ENCODE measurements around the gene ZNF775. TPM values are rescaled to one million over a fixed set of nuclear protein-coding genes. Genes with fewer than 3 reads are reported as not detected.

ZNF775 gene
- polyA plus RNA-seq, 4 donors = 4.6 to 11.7 (median 8.7) TPM

DNA sequence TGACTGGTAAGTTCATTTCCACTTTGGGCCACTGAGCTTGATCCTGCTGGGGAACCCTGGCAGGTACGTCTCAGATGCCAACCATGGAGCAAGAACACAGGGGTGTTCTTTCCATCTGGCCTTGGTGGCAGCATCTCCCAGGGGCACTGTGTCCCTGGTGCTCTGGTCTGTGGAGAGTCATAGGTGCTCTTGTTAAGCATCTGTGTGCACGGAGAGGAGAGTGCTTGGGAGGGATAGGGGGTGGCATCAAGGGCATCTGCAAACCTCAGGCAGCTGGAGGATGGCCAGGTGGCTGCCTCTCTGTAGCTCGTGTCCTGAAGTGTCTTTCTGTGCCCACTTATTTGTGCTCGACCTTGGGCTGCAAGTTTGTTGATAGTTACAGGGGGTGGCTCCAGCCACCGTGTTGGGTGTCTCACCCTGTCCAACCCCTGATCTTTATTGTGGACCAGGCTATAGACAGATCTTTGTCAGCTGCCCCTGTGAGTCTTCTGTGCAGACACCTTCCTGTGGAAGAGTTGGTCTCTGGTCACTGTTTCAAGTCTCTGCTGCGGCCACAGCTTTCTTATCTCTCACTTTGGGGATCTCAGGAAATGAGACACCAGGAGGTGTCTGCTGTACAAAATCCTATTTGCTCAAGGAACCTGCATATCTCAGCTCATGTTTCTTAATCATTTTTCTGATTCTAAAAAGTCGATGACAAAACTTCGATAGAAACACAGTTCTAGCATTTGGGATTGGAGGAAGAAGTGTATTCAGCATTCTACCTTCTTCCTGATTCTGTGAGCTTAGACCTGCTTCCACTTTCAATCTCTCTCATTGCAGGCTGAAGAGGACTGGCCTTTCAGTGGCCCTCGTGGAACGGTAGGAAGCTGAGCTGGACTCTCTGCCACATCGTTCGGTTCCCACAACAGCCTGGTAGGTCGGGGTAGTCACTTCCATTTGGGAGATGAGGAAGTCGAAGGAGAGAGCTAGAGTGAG, 54.1 kb downstream of the ZNF775 start:
- DNase-seq (ENCODE audit: low read depth in 4 of 4, low spot score in 2 of 4) = no peak

DNA sequence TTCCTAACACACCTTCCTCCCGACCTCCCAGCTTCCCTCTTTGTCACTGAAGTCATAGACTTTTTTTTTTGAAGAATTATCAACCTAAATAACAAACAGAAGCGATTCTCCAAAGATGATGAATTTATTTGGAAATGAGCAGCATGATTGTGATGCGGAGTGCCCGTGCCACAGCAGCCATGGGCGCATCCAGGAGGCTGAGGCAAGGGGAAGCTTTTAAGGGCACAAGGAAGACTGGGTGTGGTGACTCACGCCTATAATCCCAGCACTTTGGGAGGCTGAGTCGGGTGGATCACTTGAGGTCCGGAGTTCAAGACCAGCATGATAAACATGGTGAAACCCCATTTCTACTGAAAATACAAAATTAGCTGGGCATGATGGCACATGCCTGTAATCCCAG, 55.1 kb downstream of the ZNF775 start:
- DNase-seq (ENCODE audit: low read depth in 4 of 4, low spot score in 2 of 4) = no peak

DNA sequence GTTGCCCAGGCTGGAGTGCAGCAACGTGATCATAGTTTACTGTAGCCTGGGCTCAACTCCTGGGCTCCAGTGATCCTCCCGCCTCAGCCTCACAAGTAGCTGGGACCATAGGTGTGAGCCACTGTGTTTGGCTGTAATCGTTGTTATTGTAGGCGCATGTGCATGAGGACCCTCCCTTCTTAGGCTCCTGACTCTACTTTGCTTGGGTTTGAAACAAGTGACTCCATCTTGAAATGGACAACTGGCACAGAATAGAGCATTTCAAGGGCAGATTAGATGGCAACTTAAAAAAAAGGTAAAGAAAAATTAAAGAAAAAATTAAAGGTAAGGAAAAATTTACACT, 55.9 kb downstream of the ZNF775 start:
- no peak for DNase-seq (ENCODE audit: low read depth in 4 of 4, low spot score in 2 of 4)

DNA sequence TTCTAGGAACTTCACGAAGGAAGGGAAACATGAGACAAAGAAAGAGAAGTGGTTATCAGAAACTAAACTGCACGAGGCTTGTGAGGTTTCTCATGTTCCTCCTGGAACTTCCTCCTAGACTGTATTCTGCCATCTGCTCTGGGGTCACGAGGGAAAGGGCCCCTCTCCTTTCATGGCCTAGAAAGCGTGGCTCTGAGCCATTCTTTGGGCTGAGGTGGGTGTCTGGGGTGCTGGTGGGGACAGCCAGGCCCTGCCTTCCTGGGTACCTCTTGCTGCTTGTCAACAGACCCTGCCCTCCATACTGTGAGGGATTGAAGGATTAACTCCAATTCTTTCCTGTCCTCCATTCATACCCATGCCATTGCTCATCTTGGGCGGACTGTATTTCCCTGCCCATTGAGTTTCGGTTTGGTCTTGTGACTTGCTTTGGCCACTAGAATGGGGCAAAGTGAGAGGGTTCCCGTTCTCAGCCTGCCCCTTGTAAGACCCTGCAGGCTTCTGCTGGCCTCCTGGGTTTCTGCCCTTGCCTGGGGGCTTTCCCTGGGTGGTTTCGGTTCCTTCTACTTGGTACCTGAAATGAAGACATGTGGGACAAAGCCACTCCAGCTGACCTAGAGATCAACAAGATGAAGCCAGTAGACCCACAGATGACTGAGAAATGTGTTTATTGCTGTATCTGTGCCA, 56.4 kb downstream of the ZNF775 start:
- DNase-seq (ENCODE audit: low read depth in 4 of 4, low spot score in 2 of 4) = no peak

DNA sequence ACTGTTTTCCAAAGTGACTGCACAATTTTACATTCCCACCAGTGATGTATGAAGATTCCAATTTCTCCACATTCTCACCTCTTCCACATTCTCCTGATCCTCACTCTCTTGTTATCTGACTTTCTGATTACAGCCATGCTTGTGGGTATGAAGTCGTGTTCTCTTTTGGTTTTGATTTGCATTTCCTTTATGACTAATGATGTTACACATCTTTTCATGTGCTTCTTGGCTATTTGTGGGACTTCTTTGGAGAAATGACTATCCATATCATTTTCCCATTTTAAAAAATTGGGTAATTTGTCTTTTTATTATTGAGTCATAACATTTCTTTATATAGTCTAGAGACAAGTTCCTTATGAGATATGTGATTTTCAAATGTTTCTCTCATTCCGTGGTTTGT, 60.8 kb downstream of the ZNF775 start:
- no peak for DNase-seq (ENCODE audit: low read depth in 4 of 4, low spot score in 2 of 4)

DNA sequence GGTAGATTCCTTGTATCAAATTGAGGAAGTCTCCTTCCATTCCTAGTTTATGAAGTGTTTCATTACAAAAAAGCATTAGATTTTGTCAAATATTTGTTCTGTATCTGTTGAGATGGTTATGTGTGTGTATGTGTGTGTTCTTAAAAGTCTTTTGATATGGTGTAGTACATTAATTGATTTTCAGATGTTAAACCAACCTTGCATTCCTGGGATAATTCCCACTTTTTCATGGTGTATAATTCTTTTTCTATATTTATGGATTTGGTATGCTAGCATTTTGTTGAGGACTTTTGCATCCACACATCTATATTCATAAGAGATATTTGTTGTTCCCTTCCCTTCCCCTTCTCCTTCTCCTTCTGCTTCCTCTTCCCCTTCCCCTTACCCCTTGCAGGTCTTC, 62.4 kb downstream of the ZNF775 start:
- DNase-seq (ENCODE audit: low read depth in 4 of 4, low spot score in 2 of 4) = no peak

DNA sequence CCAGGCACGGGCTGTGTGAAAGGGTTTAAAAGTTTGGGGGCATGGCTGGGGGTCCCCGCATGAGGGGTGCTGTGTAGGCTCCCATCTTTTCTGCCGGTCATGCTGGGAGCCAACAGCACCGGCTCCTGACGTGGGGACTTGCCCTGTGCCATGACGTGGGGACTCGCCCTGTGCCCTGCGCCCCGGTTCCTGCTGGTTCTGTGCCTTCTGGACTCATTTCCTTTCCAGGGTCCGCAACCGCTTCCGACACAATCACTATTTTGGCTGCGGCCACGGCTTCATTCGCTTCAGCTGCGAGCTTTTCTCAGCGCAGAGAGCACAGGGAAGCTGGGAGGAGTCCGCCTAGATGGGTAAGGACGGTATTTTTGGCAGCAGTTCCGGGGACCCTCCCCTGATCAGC, 63.7 kb downstream of the ZNF775 start:
- no peak for DNase-seq (ENCODE audit: low read depth in 4 of 4, low spot score in 2 of 4)

DNA sequence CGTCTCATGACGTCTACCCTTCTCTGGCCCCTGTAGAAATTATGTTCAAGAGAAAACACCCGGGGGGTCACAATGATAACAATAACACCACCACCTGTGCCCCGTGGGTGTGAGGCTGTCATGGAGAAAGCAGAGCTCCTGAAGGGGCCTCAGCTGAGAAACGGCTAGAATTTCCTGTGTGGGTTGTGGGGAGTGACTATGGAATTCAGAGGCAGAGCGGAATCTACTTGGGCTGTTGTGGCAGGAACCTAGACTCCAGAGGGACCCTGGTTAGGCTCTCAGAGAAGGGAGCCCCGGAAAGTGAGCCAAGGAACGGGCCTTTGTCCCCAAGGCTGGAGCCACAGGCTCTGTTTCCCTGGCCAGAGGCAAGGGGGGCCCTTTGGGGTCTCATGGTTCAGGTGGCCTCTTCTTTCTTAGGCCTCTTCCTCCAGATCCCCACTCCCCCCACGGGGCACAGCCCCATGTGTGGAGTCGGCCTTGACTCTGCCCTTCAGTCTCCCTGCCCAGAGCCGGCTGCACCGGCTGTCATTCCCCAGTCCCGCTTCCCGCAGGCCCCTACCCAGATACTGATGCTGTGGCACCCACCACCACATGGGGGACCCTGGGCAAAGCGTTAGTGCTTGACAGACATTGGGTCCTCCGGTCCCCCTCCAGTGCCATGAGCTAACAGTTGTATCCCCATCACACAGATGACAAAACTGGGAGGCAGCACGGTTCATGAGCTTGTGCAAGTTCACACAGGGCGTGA, 64.8 kb downstream of the ZNF775 start:
- no peak for DNase-seq (ENCODE audit: low read depth in 4 of 4, low spot score in 2 of 4)

DNA sequence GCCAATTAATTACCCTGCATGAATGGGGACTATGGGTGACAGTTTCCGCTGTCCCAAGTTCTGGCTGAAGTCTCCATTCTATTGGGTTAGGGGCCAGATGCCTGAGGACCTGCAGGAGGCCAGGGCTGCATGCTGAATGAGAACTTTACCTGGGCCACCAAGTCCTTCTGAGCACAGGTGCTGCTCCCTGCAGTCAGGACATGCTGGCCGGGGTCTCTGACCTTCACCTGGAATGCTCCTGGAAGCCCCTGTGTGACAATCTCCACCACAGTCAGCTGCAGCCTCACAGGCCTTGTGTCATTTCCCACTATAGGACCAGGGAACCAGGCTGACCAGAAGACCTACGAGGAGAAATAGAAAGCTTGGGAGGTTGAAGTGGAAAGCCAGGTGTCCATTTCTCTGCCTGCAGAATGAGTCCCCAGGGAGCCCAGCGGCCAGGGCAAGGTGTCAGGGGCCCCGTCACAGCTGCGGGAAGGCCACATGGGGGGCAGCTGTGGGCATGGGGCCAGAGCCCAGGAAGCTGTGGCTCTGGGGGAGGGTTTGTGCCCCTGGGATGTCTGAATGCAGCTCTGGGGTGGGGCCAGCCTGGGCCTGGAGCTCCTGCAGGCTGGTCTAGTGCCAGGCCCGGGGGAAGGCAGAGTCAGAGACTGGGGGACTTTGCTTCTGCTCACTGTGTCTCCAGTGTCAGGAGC, 65.7 kb downstream of the ZNF775 start:
- no peak for DNase-seq (ENCODE audit: low read depth in 4 of 4, low spot score in 2 of 4)

DNA sequence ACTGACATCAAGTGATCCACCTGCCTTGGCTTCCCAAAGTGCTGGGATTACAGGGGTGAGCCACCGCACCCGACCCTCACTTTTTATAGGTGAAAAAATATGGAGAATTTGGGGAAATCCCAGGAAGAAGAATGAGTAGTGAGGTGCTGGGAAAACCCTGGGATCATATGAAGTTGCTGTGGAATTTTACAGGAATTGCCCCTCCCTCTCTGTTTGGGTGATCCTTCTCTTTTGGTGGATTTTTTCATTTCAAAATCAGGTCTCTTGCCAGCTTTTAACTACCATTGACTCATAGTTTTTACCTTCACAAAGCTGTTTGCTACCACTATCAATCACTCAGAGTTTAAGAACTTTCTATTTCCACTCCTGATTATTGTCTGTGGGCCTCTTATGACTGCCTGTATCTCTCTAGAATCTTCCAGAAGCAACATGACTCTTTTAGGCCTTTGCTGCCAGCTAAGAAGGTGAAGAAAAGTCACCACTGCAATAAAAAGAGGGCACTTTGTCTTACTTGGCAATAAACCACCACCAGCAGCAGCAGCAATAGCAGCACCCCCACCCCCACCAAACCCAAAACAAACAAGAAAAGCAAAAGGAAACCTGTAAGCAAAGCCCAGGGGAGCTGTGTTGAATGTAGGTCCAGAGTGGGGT, 67.3 kb downstream of the ZNF775 start:
- DNase-seq (ENCODE audit: low read depth in 4 of 4, low spot score in 2 of 4) = no peak

Other genes starting within 250 kb of the ZNF775 start
- gene LRRC61, start 56.0 kb upstream of the ZNF775 start, polyA plus RNA-seq (ENCODE audit: insufficient read length in 4 of 4) = 10 to 100 TPM; 20.8 to 35.5 (median 29.0) TPM
- 1 to 10 TPM; 7.4 to 9.4 (median 7.5) TPM for gene ACTR3C, start 55.8 kb upstream of the ZNF775 start, polyA plus RNA-seq (ENCODE audit: insufficient read length in 4 of 4)
- 10 to 100 TPM; 46.3 to 91.8 (median 55.6) TPM for gene RARRES2, start 37.7 kb upstream of the ZNF775 start, polyA plus RNA-seq (ENCODE audit: insufficient read length in 4 of 4)
- gene REPIN1, start 10.5 kb upstream of the ZNF775 start, polyA plus RNA-seq (ENCODE audit: insufficient read length in 4 of 4) = 100 to 1,000 TPM in 3 of 4 donors, 10 to 100 TPM in 1; 81.6 to 123 (median 104) TPM
- 1 to 10 TPM; 8.2 to 8.6 (median 8.4) TPM for gene GIMAP8, start 71.3 kb downstream of the ZNF775 start, polyA plus RNA-seq (ENCODE audit: insufficient read length in 4 of 4)
- gene GIMAP7, start 135.5 kb downstream of the ZNF775 start, polyA plus RNA-seq (ENCODE audit: insufficient read length in 4 of 4) = 10 to 100 TPM; 11.4 to 19.6 (median 15.2) TPM
- 10 to 100 TPM; 20.0 to 28.3 (median 22.8) TPM for gene GIMAP4, start 188.1 kb downstream of the ZNF775 start, polyA plus RNA-seq (ENCODE audit: insufficient read length in 4 of 4)

All from left renal cortex interstitium (tissue), 4 donors.